Liver (tissue), 9 donors: ENCODE data around the gene HSDL2. TPM values are rescaled to one million over a fixed set of nuclear protein-coding genes. Genes with fewer than 3 reads are reported as not detected.
"Not testable (repeated sequence)": the region's sequence is repeated elsewhere in the genome, so short reads cannot be mapped to it uniquely, and the experiment has no call there.

ENCODE experiments used
- DNase-seq: peaks from one replicate; pipeline ENCODE4 v3.0.0-alpha.2; 2017; ENCODE audit warnings: low spot score
- H3K27ac ChIP-seq, 2 donors: one replicate each; pipeline ENCODE4 v1.7.0; 2013; ENCODE audit warnings: inconsistent platforms in 2 of 2, low read length in 2 of 2, control low read depth in 1 of 2, low read depth in 1 of 2, mild to moderate bottlenecking in 1 of 2
- H3K27me3 ChIP-seq, 4 donors: one replicate each; pipeline versions ENCODE4 v1.6.1 to v1.7.0; 2013; ENCODE audit warnings: low read length in 3 of 4, inconsistent platforms in 1 of 4, mild to moderate bottlenecking in 1 of 4, moderate library complexity in 1 of 4; ENCODE audit not compliant: control insufficient read depth in 4 of 4, insufficient read depth in 4 of 4
- H3K36me3 ChIP-seq, 4 donors: one replicate each; pipeline versions ENCODE4 v1.6.1 to v1.7.0; 2013; ENCODE audit warnings: low read length in 3 of 4, mild to moderate bottlenecking in 3 of 4, low read depth in 1 of 4, moderate library complexity in 1 of 4; ENCODE audit not compliant: control insufficient read depth in 4 of 4, insufficient read depth in 3 of 4
- H3K4me1 ChIP-seq, 4 donors: one replicate each; pipeline versions ENCODE4 v1.6.1 to v1.7.0; 2013; ENCODE audit warnings: low read length in 3 of 4, mild to moderate bottlenecking in 3 of 4, moderate library complexity in 1 of 4; ENCODE audit not compliant: control insufficient read depth in 4 of 4, insufficient read depth in 4 of 4
- H3K4me3 ChIP-seq, 3 donors: one replicate each; pipeline versions ENCODE4 v1.6.1 to v1.7.0; 2013; ENCODE audit warnings: low read length in 3 of 3, control low read depth in 1 of 3, low read depth in 1 of 3, mild to moderate bottlenecking in 1 of 3
- H3K9ac ChIP-seq, 2 donors: one replicate each; pipeline ENCODE4 v1.7.0; 2013; ENCODE audit warnings: low read length in 2 of 2, mild to moderate bottlenecking in 2 of 2, moderate library complexity in 2 of 2, control low read depth in 1 of 2, low read depth in 1 of 2
- H3K9me3 ChIP-seq, 4 donors: one replicate each; pipeline versions ENCODE4 v1.6.1 to v1.7.0; 2013; ENCODE audit warnings: low read length in 3 of 4; ENCODE audit not compliant: control insufficient read depth in 4 of 4
- EGR1 ChIP-seq, 2 donors: IDR thresholded peaks; 2 replicates each; pipeline ENCODE4 v1.6.1; 2016 to 2018; ENCODE audit warnings: antibody characterized with exemption in 2 of 2, low read depth in 2 of 2
- HNF4A ChIP-seq, 2 donors: conservative IDR thresholded peaks; 2 replicates each; pipeline ENCODE4 v1.6.1; 2016; ENCODE audit warnings: antibody characterized with exemption in 2 of 2, mild to moderate bottlenecking in 2 of 2
- HNF4G ChIP-seq: IDR thresholded peaks from 2 replicates; pipeline ENCODE4 v1.6.1; 2016; ENCODE audit warnings: antibody characterized with exemption
- JUND ChIP-seq, 2 donors: IDR thresholded peaks; 2 replicates each; pipeline ENCODE4 v1.6.1; 2016; ENCODE audit warnings: antibody characterized with exemption in 2 of 2
- NR2F2 ChIP-seq: IDR thresholded peaks from 2 replicates; pipeline ENCODE4 v1.6.1; 2016; ENCODE audit warnings: antibody characterized with exemption
- RAD21 ChIP-seq, 2 donors: IDR thresholded peaks; 2 replicates each; pipeline ENCODE4 v1.6.1; 2016; ENCODE audit warnings: antibody characterized with exemption in 2 of 2, mild to moderate bottlenecking in 2 of 2
- RXRA ChIP-seq, 2 donors: IDR thresholded peaks; 2 replicates each; pipeline ENCODE4 v1.6.1; 2017 to 2018; ENCODE audit warnings: antibody characterized with exemption in 2 of 2, mild to moderate bottlenecking in 1 of 2
- SP1 ChIP-seq: IDR thresholded peaks from 2 replicates; pipeline ENCODE4 v1.6.1; 2018; ENCODE audit warnings: antibody characterized with exemption, mild to moderate bottlenecking
- TAF1 ChIP-seq: conservative IDR thresholded peaks from 2 replicates; pipeline ENCODE4 v1.6.1; 2016; ENCODE audit warnings: antibody characterized with exemption, mild to moderate bottlenecking
- YY1 ChIP-seq: IDR thresholded peaks from 2 replicates; pipeline ENCODE4 v1.6.1; 2016; ENCODE audit warnings: antibody characterized with exemption, mild to moderate bottlenecking
- WGBS: extraction: QIAGEN DNeasy Blood & Tissue Kit; methylation state at CpG from one replicate; pipeline ENCODE4 v1.1.7; 2013; 5-methylcytosine and 5-hydroxymethylcytosine counted together
- polyA plus RNA-seq, 2 donors: library from polyadenylated mRNA; stranded (reverse) in 1 of 2; unstranded in 1 of 2; fragments of 200-250 nt in 1 of 2; fragments of >200 nt in 1 of 2; fragmentation: Nextera tagmentation in 1 of 2; extraction: Ambion mirVana in 1 of 2; gene quantifications; one replicate each; pipeline versions ENCODE4 v1.2.1 to v1.2.3, GENCODE V29; 2013 to 2015
- total RNA-seq, 2 donors: library from RNA; depleted of rRNA; stranded (reverse); fragments of >200 nt; gene quantifications; one replicate each; pipeline ENCODE4 v1.2.3, GENCODE V29; 2014
- TF ChIP-seq, protein P1 (sequence below): fragments of 150-350 bp; IDR thresholded peaks from 2 replicates; pipeline ENCODE4 v1.5.1; 2017; ENCODE audit warnings: improper control_type of control experiment, low read depth, low read length; ENCODE audit not compliant: missing input control
- TF ChIP-seq, protein P2 (sequence below): IDR thresholded peaks from 2 replicates; pipeline ENCODE4 v1.6.1; 2016; ENCODE audit warnings: antibody characterized with exemption, mild to moderate bottlenecking
- TF ChIP-seq, protein P3 (sequence below): IDR thresholded peaks from 2 replicates; pipeline ENCODE4 v1.6.1; 2016; ENCODE audit warnings: antibody characterized with exemption
- donor health status: healthy.
- donor health status: healthy.
- donor health status: healthy.
- donor health status: healthy.
- donor health status: healthy.

The HSDL2 gene
- total and polyA plus RNA-seq, 4 donors, result 26.1 to 135 (median 79.6) TPM

DNA sequence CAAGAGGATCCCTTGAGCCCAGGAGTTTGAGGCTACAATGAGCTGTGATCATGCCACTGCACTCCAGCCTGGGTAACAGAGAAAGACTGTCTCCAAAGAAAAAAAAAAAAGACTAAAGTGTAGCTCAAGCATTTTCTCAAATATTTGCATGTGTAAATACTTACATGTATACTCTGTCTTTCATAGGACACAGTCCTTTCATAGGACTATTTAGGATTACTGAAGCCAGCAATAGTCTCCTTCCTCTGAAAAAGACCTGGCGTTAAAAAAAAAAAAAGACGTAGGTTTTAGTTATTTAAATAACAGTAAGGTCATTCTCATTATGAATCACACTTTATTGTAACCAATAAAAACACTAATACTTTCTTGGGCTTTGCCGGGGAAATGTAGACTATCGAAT is 29.9 kb downstream of the HSDL2 start:
- H3K27me3 ChIP-seq, result no peaks in the 10 kb centered on the region
- no peak for DNase-seq
- no peak overlapping the region for H3K27ac ChIP-seq
- WGBS, result 95% methylated on average over 4 of the region's 4 CpGs
- H3K4me3 ChIP-seq, result no peak overlapping the region
- TF ChIP-seq YY1 (no peak), NR2F2 (no peak), JUND (IDR thresholded peaks at IDR 0.05) (no peak), HNF4A (conservative IDR thresholded peaks at IDR 0.05) (no peak), RXRA (IDR thresholded peaks at IDR 0.05) (no peak), EGR1 (IDR thresholded peaks at IDR 0.05; ENCODE audit: low read depth in 2 of 2) (no peak), RAD21 (IDR thresholded peaks at IDR 0.05) (no peak), HNF4G (no peak), SP1 (no peak), TAF1 (no peak)
- TF ChIP-seq, protein P1, sequence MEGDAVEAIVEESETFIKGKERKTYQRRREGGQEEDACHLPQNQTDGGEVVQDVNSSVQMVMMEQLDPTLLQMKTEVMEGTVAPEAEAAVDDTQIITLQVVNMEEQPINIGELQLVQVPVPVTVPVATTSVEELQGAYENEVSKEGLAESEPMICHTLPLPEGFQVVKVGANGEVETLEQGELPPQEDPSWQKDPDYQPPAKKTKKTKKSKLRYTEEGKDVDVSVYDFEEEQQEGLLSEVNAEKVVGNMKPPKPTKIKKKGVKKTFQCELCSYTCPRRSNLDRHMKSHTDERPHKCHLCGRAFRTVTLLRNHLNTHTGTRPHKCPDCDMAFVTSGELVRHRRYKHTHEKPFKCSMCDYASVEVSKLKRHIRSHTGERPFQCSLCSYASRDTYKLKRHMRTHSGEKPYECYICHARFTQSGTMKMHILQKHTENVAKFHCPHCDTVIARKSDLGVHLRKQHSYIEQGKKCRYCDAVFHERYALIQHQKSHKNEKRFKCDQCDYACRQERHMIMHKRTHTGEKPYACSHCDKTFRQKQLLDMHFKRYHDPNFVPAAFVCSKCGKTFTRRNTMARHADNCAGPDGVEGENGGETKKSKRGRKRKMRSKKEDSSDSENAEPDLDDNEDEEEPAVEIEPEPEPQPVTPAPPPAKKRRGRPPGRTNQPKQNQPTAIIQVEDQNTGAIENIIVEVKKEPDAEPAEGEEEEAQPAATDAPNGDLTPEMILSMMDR, result no peak
- TF ChIP-seq, protein P2, sequence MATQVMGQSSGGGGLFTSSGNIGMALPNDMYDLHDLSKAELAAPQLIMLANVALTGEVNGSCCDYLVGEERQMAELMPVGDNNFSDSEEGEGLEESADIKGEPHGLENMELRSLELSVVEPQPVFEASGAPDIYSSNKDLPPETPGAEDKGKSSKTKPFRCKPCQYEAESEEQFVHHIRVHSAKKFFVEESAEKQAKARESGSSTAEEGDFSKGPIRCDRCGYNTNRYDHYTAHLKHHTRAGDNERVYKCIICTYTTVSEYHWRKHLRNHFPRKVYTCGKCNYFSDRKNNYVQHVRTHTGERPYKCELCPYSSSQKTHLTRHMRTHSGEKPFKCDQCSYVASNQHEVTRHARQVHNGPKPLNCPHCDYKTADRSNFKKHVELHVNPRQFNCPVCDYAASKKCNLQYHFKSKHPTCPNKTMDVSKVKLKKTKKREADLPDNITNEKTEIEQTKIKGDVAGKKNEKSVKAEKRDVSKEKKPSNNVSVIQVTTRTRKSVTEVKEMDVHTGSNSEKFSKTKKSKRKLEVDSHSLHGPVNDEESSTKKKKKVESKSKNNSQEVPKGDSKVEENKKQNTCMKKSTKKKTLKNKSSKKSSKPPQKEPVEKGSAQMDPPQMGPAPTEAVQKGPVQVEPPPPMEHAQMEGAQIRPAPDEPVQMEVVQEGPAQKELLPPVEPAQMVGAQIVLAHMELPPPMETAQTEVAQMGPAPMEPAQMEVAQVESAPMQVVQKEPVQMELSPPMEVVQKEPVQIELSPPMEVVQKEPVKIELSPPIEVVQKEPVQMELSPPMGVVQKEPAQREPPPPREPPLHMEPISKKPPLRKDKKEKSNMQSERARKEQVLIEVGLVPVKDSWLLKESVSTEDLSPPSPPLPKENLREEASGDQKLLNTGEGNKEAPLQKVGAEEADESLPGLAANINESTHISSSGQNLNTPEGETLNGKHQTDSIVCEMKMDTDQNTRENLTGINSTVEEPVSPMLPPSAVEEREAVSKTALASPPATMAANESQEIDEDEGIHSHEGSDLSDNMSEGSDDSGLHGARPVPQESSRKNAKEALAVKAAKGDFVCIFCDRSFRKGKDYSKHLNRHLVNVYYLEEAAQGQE, result no peak
- TF ChIP-seq, protein P3, sequence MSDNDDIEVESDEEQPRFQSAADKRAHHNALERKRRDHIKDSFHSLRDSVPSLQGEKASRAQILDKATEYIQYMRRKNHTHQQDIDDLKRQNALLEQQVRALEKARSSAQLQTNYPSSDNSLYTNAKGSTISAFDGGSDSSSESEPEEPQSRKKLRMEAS, result no peak
- peaks cover 1 to 29% (median 19%) of the 10 kb centered on the region in 4 donors for H3K36me3 ChIP-seq
- peaks cover 2 to 8% (median 4%) of the 10 kb centered on the region in 4 donors for H3K4me1 ChIP-seq
- H3K9me3 ChIP-seq, result no peaks in the 10 kb centered on the region
- H3K9ac ChIP-seq, result no peak overlapping the region

DNA sequence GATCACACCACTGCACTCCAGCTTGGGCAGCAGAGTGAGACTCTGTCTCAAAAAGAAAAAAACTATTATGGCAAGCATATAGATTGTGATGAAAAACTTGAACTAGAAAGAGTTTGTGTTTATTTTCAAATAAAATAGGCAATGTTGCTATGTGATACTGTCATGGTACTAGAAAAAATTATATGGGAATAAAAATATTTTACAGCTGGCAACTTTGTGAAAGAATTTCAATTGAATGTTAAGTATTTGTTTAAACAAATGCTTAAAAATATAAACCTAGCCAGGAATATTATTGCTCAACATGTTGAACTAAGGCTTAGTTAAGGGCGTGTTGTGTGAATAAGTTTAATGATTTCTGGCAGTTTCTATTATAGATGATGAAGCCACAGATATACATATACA is 31.7 kb downstream of the HSDL2 start:
- Histone ChIP-seq H3K9me3 (no peaks in the 10 kb centered on the region), H3K36me3 (peaks cover 0 to 27% (median 18%) of the 10 kb centered on the region in 4 donors), H3K27ac (no peak overlapping the region), H3K27me3 (no peaks in the 10 kb centered on the region), H3K9ac (no peak overlapping the region), H3K4me1 (peaks cover 0 to 8% (median 4%) of the 10 kb centered on the region in 4 donors), H3K4me3 (no peak overlapping the region)
- 29% methylated on average over 1 of the region's 1 CpG for WGBS
- no peak for DNase-seq
- TF ChIP-seq RXRA (IDR thresholded peaks at IDR 0.05), result peak in 1 of 2 donors; percentile 19
- no peak for TF ChIP-seq JUND (IDR thresholded peaks at IDR 0.05)

DNA sequence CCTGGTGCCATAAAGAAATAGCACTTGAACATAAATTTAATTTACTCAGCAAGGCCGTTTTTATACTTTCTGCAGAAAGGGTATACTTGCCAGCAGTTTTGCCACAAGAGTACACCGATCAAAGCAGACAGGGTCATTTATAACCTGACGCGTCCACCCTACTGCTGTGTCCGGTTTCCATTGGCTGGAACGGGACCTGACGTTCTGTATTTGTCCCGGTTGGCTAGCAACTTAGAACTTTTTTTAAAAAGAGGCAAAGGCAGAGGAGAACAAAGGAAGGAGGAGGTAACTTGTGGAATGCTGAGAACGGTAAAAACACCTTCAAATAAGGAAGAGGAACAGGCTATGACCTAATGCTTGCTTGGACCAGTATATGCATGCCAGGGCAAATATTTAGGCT is 33.8 kb downstream of the HSDL2 start:
- not testable (repeated sequence) for H3K4me3 ChIP-seq, H3K9ac ChIP-seq, H3K9me3 ChIP-seq, DNase-seq, H3K27me3 ChIP-seq, H3K4me1 ChIP-seq, H3K27ac ChIP-seq
- 94% methylated on average over 9 of the region's 9 CpGs for WGBS
- peaks cover 2 to 14% (median 7%) of the 10 kb centered on the region in 4 donors for H3K36me3 ChIP-seq
